ENCODE results near the gene GGA2.

DNA sequence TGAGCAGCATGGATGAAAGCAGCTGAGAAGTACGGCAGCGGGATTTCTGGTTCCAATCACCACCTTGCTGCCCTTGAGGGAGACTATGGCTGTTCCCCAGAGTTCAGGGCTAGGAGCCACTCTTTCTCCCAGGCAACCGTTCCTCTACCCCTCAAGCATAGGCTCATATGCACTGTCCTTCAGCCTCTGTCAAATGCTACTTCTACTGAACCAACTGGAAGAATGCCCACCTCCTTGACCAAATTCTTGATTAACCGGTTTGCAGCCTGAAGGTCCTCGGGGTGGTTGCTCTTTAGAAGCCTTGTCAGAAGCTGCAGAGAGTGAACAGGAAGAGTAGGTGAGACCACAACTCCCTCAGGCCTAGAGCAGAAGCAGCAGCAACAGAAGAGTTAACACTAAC, 23.8 kb downstream of the GGA2 start:
- TF ChIP-seq, protein P1, sequence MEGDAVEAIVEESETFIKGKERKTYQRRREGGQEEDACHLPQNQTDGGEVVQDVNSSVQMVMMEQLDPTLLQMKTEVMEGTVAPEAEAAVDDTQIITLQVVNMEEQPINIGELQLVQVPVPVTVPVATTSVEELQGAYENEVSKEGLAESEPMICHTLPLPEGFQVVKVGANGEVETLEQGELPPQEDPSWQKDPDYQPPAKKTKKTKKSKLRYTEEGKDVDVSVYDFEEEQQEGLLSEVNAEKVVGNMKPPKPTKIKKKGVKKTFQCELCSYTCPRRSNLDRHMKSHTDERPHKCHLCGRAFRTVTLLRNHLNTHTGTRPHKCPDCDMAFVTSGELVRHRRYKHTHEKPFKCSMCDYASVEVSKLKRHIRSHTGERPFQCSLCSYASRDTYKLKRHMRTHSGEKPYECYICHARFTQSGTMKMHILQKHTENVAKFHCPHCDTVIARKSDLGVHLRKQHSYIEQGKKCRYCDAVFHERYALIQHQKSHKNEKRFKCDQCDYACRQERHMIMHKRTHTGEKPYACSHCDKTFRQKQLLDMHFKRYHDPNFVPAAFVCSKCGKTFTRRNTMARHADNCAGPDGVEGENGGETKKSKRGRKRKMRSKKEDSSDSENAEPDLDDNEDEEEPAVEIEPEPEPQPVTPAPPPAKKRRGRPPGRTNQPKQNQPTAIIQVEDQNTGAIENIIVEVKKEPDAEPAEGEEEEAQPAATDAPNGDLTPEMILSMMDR (IDR thresholded peaks at IDR 0.05; ENCODE audit: insufficient read depth, low read length, poor library complexity, severe bottlenecking): no peak
- no peak for TF ChIP-seq EZH2phosphoT487 (conservative IDR thresholded peaks at IDR 0.05; ENCODE audit: low read length)

Measured in SU-DHL-6 (cell line).